Breast epithelium (tissue), 3 donors: Measurements from ENCODE around the gene CENPX.

ENCODE experiments used
- POLR2AphosphoS5 ChIP-seq, 3 donors: sonication (generic); formaldehyde crosslinking; IDR thresholded peaks; one replicate each; pipeline ENCODE4 v1.6.1; 2017; ENCODE audit warnings: antibody characterized with exemption in 3 of 3
- TF ChIP-seq, protein P1 (sequence below), 3 donors: fragments of 450-650 bp; IDR thresholded peaks; one replicate each; pipeline ENCODE4 v1.5.1; 2016 to 2017; ENCODE audit warnings: antibody characterized with exemption in 3 of 3, mild to moderate bottlenecking in 3 of 3, moderate library complexity in 3 of 3

DNA sequence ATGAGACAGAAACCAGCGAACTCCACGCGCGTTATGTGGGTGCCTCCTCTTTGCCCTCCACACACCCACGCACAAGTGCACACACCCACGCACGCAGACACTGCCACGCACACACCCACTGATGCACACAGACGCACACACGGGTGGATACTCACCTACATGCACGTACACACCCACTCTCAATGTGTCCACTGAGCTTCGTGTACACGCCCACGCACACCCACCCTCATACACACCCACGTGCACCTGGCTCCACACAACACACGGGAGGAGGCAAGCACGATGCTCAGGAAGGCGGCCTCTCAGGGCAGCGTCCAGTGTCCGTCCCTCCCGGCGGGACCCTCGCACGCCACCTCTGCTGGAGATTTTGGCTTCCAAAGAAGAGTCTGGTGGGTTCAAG lies 24.7 kb upstream of the CENPX start:
- TF ChIP-seq, protein P1, sequence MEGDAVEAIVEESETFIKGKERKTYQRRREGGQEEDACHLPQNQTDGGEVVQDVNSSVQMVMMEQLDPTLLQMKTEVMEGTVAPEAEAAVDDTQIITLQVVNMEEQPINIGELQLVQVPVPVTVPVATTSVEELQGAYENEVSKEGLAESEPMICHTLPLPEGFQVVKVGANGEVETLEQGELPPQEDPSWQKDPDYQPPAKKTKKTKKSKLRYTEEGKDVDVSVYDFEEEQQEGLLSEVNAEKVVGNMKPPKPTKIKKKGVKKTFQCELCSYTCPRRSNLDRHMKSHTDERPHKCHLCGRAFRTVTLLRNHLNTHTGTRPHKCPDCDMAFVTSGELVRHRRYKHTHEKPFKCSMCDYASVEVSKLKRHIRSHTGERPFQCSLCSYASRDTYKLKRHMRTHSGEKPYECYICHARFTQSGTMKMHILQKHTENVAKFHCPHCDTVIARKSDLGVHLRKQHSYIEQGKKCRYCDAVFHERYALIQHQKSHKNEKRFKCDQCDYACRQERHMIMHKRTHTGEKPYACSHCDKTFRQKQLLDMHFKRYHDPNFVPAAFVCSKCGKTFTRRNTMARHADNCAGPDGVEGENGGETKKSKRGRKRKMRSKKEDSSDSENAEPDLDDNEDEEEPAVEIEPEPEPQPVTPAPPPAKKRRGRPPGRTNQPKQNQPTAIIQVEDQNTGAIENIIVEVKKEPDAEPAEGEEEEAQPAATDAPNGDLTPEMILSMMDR (IDR thresholded peaks at IDR 0.05) = no peak
- TF ChIP-seq POLR2AphosphoS5 (IDR thresholded peaks at IDR 0.05) = no peak
